Osteocyte (in vitro differentiated cells): ENCODE measurements around the gene ANO4. TPM values are rescaled to one million over a fixed set of nuclear protein-coding genes. Genes with fewer than 3 reads are reported as not detected.

Experiments
- DNase-seq: peaks from one replicate; pipeline ENCODE4 v3.0.0; 2021; ENCODE audit warnings: mixed read lengths; ENCODE audit not compliant: unreplicated experiment; ENCODE audit errors: extremely low spot score
- H3K27ac Mint-ChIP-seq: one replicate; pipeline ENCODE4 v1.8.0; 2021; ENCODE audit warnings: mild to moderate bottlenecking, mixed read lengths; ENCODE audit not compliant: unreplicated experiment
- H3K27me3 Mint-ChIP-seq: one replicate; pipeline ENCODE4 v1.8.0; 2021; ENCODE audit warnings: mixed read lengths; ENCODE audit not compliant: unreplicated experiment
- H3K36me3 Mint-ChIP-seq: one replicate; pipeline ENCODE4 v1.8.0; 2021; ENCODE audit warnings: mixed read lengths; ENCODE audit not compliant: unreplicated experiment
- H3K4me1 Mint-ChIP-seq: one replicate; pipeline ENCODE4 v1.8.0; 2021; ENCODE audit warnings: mixed read lengths; ENCODE audit not compliant: unreplicated experiment
- H3K4me3 Mint-ChIP-seq: one replicate; pipeline ENCODE4 v1.8.0; 2021; ENCODE audit warnings: mild to moderate bottlenecking, moderate library complexity, mixed read lengths; ENCODE audit not compliant: unreplicated experiment
- H3K9me3 Mint-ChIP-seq: one replicate; pipeline ENCODE4 v1.8.0; 2021; ENCODE audit warnings: mixed read lengths; ENCODE audit not compliant: unreplicated experiment
- total RNA-seq: library from RNA; stranded (reverse); gene quantifications from 2 replicates; pipeline ENCODE4 v1.2.1, GENCODE V29; 2021
- TF ChIP-seq, protein P1 (sequence below): fragments of 200-600 bp; sonication (generic); IDR thresholded peaks from 2 replicates; pipeline ENCODE4 v1.5.0; 2021; ENCODE audit warnings: antibody characterized with exemption, mild to moderate bottlenecking, moderate library complexity

ANO4 gene
- total RNA-seq, 1 donor from 2014 or later, result 0.48 TPM

DNA sequence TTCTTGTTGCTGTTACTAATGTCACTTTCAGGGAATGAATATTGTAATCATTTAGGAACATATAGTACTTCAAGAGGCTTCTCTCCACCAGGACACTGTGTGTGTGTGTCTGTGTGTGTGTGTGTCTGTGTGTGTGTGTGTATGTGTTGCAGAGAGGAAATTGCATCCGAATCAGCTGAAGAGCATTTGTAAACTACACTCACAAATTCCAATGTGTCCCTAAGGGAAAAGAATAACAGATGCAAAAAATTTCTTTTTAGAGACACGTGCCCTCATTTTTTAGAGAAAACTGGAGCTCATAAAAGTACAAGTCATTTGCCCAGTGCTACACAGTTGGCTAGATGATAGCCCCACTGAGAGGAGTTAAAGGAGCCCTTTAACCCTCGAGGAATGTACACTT lies 168.8 kb downstream of the ANO4 start:
- H3K9me3 Mint-ChIP-seq, result no peaks in the 10 kb centered on the region
- TF ChIP-seq, protein P1, sequence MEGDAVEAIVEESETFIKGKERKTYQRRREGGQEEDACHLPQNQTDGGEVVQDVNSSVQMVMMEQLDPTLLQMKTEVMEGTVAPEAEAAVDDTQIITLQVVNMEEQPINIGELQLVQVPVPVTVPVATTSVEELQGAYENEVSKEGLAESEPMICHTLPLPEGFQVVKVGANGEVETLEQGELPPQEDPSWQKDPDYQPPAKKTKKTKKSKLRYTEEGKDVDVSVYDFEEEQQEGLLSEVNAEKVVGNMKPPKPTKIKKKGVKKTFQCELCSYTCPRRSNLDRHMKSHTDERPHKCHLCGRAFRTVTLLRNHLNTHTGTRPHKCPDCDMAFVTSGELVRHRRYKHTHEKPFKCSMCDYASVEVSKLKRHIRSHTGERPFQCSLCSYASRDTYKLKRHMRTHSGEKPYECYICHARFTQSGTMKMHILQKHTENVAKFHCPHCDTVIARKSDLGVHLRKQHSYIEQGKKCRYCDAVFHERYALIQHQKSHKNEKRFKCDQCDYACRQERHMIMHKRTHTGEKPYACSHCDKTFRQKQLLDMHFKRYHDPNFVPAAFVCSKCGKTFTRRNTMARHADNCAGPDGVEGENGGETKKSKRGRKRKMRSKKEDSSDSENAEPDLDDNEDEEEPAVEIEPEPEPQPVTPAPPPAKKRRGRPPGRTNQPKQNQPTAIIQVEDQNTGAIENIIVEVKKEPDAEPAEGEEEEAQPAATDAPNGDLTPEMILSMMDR, result no peak
- H3K4me1 Mint-ChIP-seq, result no peaks in the 10 kb centered on the region
- H3K36me3 Mint-ChIP-seq, result no peaks in the 10 kb centered on the region
- H3K27ac Mint-ChIP-seq, result no peak overlapping the region
- DNase-seq, result no peak
- no peaks in the 10 kb centered on the region for H3K27me3 Mint-ChIP-seq
- no peak overlapping the region for H3K4me3 Mint-ChIP-seq

DNA sequence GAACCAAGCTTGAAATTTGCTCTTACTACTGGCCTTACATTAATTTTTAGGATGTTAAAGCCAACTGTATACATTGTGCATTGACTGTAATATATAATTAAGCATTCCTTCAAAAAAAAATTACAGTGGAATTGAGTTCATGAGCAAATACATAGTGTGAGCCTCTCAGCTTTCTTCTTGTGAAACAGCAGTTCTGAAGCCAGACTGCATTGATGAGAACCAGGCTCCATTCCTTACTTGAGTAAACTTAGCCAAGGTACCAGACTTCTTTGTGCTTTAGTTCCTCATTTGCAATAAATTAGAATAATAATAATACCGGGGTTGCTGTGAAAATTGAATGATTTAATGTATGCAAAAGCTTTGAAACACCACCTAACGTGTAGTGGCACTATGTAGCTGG lies 169.5 kb downstream of the ANO4 start:
- H3K27ac Mint-ChIP-seq, result no peak overlapping the region
- no peak overlapping the region for H3K4me3 Mint-ChIP-seq
- H3K9me3 Mint-ChIP-seq, result no peaks in the 10 kb centered on the region
- no peaks in the 10 kb centered on the region for H3K4me1 Mint-ChIP-seq
- no peaks in the 10 kb centered on the region for H3K36me3 Mint-ChIP-seq
- no peaks in the 10 kb centered on the region for H3K27me3 Mint-ChIP-seq
- TF ChIP-seq, protein P1, result no peak
- no peak for DNase-seq

DNA sequence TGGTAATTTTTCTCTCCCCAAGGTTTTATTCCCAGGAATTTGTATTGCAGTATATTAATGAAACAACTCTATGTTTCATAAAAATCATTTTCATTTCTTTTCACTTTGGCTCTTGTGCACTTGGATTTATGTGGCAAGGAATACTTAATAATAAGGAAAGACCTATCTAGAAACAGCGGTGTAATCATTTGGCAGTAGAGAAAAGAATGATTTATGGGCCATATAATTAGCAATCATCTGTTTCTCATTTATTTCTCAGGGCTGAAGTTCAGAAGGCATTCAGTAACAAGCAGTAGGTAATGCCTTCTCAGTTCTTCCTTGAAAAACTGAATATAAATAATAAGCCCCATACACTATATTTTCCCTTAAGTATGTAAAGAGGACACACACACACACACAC lies 172.6 kb downstream of the ANO4 start:
- Mint-ChIP-seq H3K27ac (no peak overlapping the region), H3K4me3 (no peak overlapping the region), H3K9me3 (no peaks in the 10 kb centered on the region), H3K27me3 (no peaks in the 10 kb centered on the region), H3K4me1 (no peaks in the 10 kb centered on the region), H3K36me3 (no peaks in the 10 kb centered on the region)
- TF ChIP-seq, protein P1, result no peak
- no peak for DNase-seq

DNA sequence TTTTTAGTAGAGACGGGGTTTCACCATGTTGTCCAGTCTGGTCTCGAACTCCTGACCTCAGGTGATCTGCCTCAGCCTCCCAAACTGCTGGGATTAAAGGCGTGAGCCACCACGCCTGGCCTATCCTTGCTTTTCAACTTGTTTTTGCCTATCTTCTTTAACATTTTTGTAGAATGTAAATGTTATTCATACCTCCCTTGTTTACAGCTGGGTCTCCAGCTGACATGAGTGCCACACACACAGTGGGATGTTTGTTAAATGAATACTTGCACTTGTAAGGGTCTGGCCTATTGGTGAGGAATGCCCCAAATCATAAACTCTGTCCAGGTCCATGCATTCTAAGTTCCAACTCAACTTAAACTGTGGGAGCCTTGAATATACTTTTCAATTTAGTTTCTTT lies 176.3 kb downstream of the ANO4 start:
- no peaks in the 10 kb centered on the region for H3K27me3 Mint-ChIP-seq
- H3K9me3 Mint-ChIP-seq, result peaks cover 3% of the 10 kb centered on the region
- no peak for DNase-seq
- H3K4me3 Mint-ChIP-seq, result no peak overlapping the region
- H3K4me1 Mint-ChIP-seq, result no peaks in the 10 kb centered on the region
- no peak overlapping the region for H3K27ac Mint-ChIP-seq
- TF ChIP-seq, protein P1, result no peak
- H3K36me3 Mint-ChIP-seq, result no peaks in the 10 kb centered on the region

DNA sequence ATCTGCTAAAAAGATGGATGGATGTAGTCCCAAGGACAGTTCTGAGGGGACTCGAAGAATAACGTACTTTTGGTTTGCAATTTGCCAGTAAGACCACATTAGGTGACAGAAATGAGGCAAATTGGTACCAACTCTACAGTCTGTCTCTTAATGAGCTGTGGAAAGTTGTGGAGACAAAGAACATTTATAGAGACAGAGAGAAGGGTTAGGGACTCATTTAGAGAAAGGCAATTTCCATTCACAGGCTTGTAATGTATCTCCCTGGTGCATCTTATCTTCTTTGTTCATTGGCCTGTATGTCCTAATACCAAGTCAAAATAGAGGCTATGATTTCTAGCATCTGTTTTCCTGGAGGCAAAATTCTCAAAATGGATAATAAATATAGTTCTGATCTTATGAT lies 177.5 kb downstream of the ANO4 start:
- DNase-seq, result no peak
- H3K4me1 Mint-ChIP-seq, result no peaks in the 10 kb centered on the region
- TF ChIP-seq, protein P1, result no peak

More for the DNA sequence above, 177.5 kb downstream of the ANO4 start:
- H3K4me3 Mint-ChIP-seq, result no peak overlapping the region
- H3K36me3 Mint-ChIP-seq, result no peaks in the 10 kb centered on the region
- H3K9me3 Mint-ChIP-seq, result peaks cover 4% of the 10 kb centered on the region
- no peaks in the 10 kb centered on the region for H3K27me3 Mint-ChIP-seq
- no peak overlapping the region for H3K27ac Mint-ChIP-seq
